LoVo (cell line): ENCODE data around the gene BMP3.

ENCODE experiments used
- DNase-seq: peaks from one replicate; pipeline ENCODE4 v3.0.0-alpha.2; 2016; ENCODE audit warnings: low spot score

Gene BMP3

GRCh38 chr4:81042578-81043365 is 12.3 kb downstream of the BMP3 start:
- DNase-seq, result no peak

DNA sequence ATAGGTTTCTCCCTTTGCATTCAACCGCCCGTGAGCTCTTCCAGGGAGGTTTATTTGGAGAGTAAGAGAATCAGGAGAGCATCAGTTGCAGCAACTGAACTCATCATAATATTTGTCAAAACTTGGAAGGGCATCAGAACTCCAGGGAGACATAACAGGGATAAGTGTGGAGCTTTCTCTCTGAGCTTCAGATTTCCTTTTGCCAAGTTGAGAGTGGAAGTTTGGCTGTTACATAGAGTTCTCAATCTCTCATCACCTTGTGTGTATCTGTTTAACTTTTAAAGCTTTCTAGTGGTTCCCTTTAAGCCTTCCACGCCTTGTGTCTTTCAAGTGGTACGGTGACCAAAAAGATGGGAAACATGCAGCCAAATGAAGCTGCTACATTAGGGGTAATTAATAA is 18.8 kb downstream of the BMP3 start:
- DNase-seq, result no peak

- DNase-seq, result no peak
Observed at GRCh38 chr4:81049907-81050306, 19.4 kb downstream of the BMP3 start.

DNA sequence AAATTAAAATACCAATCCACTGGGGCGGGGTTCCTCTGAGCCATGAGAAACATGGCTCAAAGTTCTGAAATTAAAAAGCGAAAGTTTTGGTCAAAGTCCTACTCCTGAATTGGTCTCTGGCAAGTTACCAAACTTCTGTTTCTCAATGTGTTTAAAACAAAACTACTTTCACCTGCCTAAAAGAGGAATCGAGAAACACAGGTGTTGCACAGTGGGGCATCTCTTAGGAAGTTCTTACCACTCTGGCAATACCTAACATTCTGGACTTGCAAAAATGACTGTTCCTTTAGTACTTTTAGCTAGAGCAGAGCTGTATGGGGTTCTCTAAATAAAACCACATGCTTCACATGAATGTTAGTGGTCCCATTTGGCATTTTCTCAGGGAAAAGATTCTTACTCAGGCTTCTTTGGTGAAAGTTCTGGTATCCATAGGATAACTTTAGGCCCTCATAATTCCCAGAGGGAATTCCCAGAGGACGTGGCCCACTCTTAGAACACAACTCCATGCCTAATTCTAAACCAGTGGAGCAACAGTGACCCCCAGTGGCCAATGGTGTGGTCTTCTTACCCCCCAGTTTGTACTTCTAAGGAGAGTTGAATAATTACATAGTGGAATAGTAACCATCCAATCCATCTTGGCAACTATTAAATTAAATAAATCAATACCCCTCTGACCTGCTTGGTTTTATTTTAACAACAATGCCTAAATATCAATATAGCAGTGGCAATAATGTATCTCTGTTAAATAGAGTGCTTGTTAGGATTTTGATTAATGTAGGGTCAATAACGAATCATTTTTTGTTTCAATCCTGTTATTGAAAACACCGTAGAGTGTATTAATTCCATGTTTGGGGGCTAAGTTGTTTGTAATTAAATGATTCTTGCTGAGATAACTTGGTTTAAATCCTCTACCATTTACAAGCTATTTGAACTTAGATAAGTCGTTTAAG is 21.9 kb downstream of the BMP3 start:
- DNase-seq, result peak; percentile 42

- no peak for DNase-seq
Observed at GRCh38 chr4:81058621-81059020, 28.1 kb downstream of the BMP3 start.

DNA sequence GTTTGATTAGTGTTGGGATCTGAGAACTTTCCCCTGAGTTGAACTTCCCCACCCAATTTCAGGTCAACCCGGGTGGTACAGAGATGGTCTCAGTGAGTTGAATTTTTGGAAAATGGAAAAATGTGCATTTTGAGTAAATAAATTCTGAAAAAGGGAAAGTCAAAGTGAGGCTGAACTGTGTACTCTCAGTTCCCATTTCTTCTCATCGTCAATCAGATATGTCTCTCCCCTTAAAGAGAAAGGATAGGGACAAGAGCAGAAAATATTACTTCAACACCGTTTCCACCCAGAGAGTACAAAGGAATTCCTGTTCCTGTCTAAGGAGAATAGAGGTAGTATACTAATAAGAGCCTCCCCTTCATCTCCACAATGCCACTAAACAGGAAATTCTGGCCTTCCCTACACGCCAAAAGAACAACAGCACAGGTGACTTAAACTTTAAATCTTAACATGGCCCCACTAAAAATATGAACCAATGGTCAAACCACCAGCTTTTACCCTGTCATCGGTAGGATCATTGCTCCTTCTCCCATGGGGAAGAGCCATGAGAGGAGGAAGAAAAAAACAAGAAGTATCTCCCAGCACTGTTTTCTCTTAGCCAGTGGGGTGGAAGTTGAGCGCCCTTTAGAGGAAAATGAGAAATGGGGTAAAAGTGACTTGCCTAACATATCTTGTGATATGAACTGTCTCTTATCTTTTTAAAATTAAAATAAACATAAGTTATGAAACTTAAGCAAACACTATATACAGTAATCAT is 30.3 kb downstream of the BMP3 start:
- no peak for DNase-seq

GRCh38 chr4:81061344-81061730 is 30.8 kb downstream of the BMP3 start:
- no peak for DNase-seq

- no peak for DNase-seq
Observed at GRCh38 chr4:81062001-81062400, 31.5 kb downstream of the BMP3 start.

DNA sequence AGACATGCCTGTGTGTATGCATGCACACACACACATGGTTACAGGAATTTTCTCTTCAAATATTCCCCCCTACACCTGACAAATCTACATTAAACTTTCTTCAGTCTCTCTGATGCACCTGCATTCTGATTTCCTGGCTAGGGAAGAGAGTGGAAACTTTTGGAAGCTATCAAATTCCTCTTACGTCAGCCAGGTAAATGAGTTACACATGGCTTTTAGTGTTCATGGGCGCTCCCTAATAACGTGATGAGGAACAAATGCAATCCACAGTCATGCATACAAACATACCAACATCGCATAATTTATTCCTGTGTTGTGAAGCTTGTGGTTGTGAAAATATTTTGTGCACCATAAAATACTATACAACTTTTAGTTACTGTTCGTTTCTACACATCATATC is 34.9 kb downstream of the BMP3 start:
- DNase-seq, result no peak

GRCh38 chr4:81069706-81070331 is 39.3 kb downstream of the BMP3 start:
- DNase-seq, result peak; percentile 81

DNA sequence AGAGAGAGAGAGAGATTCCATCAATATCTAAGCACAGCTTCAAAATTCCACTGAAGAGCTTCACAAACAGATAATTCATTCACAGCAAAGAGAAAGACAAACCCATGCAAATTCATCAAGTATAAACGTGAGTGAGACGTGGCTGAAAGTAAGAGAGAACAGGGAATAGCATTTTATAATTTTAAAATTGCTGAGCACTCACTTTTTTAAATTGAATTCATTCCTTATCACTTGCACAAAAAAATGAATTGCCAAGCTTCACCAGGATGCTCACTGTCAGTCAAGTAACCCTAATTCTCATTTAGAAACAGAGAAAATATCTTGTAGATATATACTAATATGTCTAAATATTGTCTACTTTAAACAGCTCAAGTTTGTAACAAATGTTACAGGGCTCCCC is 40.5 kb downstream of the BMP3 start:
- DNase-seq, result no peak

- DNase-seq, result no peak
Observed at GRCh38 chr4:81081156-81081555, 50.6 kb downstream of the BMP3 start.

- DNase-seq, result peak; percentile 12
Observed at GRCh38 chr4:81084029-81084428, 53.5 kb downstream of the BMP3 start.

DNA sequence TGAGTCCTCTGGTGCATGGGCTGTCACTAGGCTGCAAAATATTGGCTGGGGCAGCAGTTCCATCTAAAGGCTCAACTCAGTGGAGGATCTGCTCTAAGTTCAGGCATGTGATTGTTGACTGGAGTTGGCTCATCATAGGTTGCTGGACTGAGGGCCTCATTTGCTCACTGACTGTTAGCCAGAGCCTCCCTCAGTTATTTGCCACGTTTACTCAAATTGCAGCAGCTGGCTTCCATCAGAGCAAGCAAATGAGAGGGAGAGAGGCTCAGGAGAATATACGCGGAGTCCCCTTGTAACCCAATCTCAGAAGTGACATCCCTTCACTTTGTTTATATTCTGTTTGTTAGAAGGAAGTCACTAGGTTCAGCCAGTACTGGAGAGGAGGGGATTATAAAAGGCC is 54.1 kb downstream of the BMP3 start:
- DNase-seq, result no peak

GRCh38 chr4:81085291-81085690 is 54.8 kb downstream of the BMP3 start:
- no peak for DNase-seq

DNA sequence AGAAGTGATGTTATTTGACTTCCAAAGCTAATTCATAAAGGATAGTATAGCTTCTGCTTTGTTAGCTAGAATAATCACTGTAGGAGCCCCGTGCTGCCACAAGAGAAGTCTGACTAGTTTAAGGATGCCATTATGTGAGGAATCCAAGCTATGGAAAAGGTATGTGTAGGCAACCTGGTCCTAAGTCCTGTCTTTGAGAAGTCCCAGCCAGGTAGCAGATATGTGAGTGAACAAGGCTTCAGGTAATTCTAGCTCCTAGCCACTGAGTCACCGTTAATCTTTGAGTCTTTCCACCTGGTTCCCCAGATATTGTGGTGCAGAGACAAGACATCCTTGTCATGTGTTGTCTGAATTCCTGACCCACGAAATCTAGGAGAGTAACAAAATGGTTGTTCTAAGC is 55.5 kb downstream of the BMP3 start:
- no peak for DNase-seq

- DNase-seq, result no peak
Observed at GRCh38 chr4:81093720-81094401, 63.4 kb downstream of the BMP3 start.

DNA sequence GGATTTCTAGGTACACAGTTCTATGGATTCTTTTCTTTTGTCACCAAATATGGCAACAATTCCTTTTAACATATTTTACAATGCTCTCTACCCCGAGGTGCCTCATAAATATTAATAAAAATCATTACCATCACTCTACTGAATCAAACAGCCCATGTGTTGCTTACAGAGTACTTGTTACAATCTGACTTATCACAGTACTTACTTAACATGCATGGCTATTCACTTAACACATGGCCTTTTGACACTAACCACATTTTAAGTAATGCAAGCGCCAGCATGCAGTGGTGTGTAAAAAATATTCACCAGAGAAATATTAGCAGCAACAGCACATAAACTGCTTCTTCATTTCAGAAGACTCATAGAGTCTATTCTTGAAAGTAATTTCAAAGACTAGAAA is 64.9 kb downstream of the BMP3 start:
- DNase-seq, result no peak

GRCh38 chr4:81096566-81096965 is 66.1 kb downstream of the BMP3 start:
- no peak for DNase-seq

DNA sequence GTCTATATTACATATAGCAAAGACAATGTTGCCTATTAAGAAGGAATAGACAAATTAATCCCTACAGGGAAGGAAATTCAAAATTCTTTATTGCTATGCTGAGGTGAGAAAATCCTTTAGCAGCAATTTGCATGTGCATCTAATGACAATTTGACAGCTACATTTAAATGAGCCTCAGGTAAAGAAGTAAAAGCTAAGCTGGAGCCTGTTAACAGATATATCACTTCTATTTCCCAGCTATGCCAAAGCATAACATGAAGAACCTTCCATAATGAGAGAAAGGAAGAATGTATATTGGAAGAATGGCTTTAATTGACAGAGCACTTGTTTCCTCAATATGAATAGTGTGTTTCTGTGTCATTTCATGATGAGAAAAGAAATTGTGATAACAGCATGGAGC is 71.6 kb downstream of the BMP3 start:
- no peak for DNase-seq

DNA sequence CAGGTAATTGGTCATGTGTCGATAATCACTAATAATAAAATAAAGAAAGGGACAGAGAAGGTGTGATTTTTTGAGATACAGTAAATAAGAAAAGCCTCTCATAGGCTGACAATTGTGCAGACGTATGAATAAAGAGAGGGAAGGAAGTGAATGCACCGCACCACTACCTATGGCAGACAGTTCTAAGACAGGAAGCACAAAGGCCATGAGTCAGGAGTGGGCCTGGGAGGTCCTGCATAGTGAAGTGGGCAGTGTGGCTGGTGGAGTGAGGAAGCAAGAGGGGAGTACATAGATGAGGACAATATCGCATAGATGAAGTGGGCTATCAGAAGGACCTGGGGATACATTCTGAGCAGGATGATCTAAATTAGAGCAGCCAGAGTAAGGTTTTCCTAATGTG is 75.6 kb downstream of the BMP3 start:
- DNase-seq, result no peak
